B cell (primary cell): ENCODE results near the gene CRHR1. TPM values are rescaled to one million over a fixed set of nuclear protein-coding genes. Genes with fewer than 3 reads are reported as not detected.

Experiments used
- ATAC-seq: fragments of 200-7000 bp; cut with Tn5 transposase; one replicate; pipeline ENCODE4 v1.10.0; 2021; ENCODE audit warnings: low read depth, mild to moderate bottlenecking, moderate number of reproducible peaks, moderate library complexity
- CTCF ChIA-PET: fragments of 350-600 bp; sonication (Branson Sonifier 250); formaldehyde crosslinking; loops from one replicate; lab custom pipeline; 2021; ENCODE audit warnings: antibody characterized with exemption, inconsistent platforms; lab: Charles Lee
- POLR2A ChIA-PET: fragments of 350-600 bp; sonication (Branson Sonifier 250); formaldehyde crosslinking; loops from one replicate; lab custom pipeline; 2021; ENCODE audit warnings: antibody characterized with exemption; lab: Charles Lee
- DNase-seq: peaks from one replicate; pipeline ENCODE4 v3.0.0; 2013
- H2AFZ ChIP-seq: 2 replicates; pipeline ENCODE4 v1.6.1; 2012; ENCODE audit warnings: mild to moderate bottlenecking, low read depth, low read length; ENCODE audit not compliant: insufficient read depth, poor library complexity, severe bottlenecking
- H3K27ac ChIP-seq, 2 donors: 1 replicate in 1 of 2; 2 replicates in 1 of 2; pipeline ENCODE4 v1.5.1; 2012 to 2013; ENCODE audit warnings: low read length in 2 of 2, mild to moderate bottlenecking in 2 of 2, moderate library complexity in 1 of 2
- H3K27me3 ChIP-seq, 4 experiments: fragments of 200-600 bp in 1 of 4; sonication (generic) in 1 of 4; replicated peaks in 1 of 4; 1 replicate in 2 of 4; 2 replicates in 2 of 4; pipeline versions ENCODE4 v1.6.1 to v1.7.0; 2013 to 2016; ENCODE audit warnings: low read length in 3 of 4, mild to moderate bottlenecking in 2 of 4, mixed read lengths in 1 of 4, moderate library complexity in 1 of 4; ENCODE audit not compliant: insufficient read depth in 4 of 4, control insufficient read depth in 3 of 4; ENCODE audit errors: control extremely low read depth in 1 of 4
- H3K36me3 ChIP-seq, 2 experiments: replicated peaks in 1 of 2; 1 replicate in 1 of 2; 2 replicates in 1 of 2; pipeline versions ENCODE4 v1.6.1 to v1.7.1; 2013; ENCODE audit warnings: low read length in 1 of 2; ENCODE audit not compliant: insufficient read depth in 2 of 2, control insufficient read depth in 1 of 2; ENCODE audit errors: control extremely low read depth in 1 of 2, extremely low read depth in 1 of 2
- H3K4me1 ChIP-seq, 2 donors: fragments of 200-600 bp in 1 of 2; sonication (generic) in 1 of 2; 1 replicate in 1 of 2; 2 replicates in 1 of 2; pipeline versions ENCODE4 v1.5.1 to v1.6.1; 2013 to 2017; ENCODE audit warnings: low read length in 2 of 2; ENCODE audit not compliant: control insufficient read depth in 2 of 2, insufficient read depth in 2 of 2
- H3K4me2 ChIP-seq: replicated peaks from 2 replicates; pipeline ENCODE3; 2012; ENCODE audit warnings: mild to moderate bottlenecking, low read depth, low read length; ENCODE audit not compliant: poor library complexity, severe bottlenecking
- H3K4me3 ChIP-seq, 5 experiments: fragments of 200-600 bp in 1 of 5; sonication (generic) in 1 of 5; 1 replicate in 3 of 5; 2 replicates in 2 of 5; pipeline versions ENCODE4 v1.5.1 to v1.7.0; 2011 to 2016; ENCODE audit warnings: low read length in 4 of 5, mild to moderate bottlenecking in 4 of 5, low read depth in 2 of 5, control low read depth in 1 of 5, moderate library complexity in 1 of 5; ENCODE audit not compliant: insufficient read depth in 1 of 5; ENCODE audit errors: control extremely low read depth in 1 of 5, extremely low read depth in 1 of 5
- H3K79me2 ChIP-seq: fragments of 200-600 bp; sonication (generic); one replicate; pipeline ENCODE4 v1.6.0; 2016; ENCODE audit warnings: low read length; ENCODE audit not compliant: control insufficient read depth, insufficient read depth
- H3K9ac ChIP-seq: fragments of 200-600 bp; sonication (generic); 2 replicates; pipeline ENCODE4 v1.6.1; 2017; ENCODE audit warnings: mild to moderate bottlenecking, low read length, moderate library complexity
- H3K9me3 ChIP-seq, 3 donors: one replicate each; pipeline versions ENCODE4 v1.6.1 to v1.7.1; 2013; ENCODE audit warnings: low read length in 2 of 3; ENCODE audit not compliant: control insufficient read depth in 2 of 3, insufficient read depth in 1 of 3; ENCODE audit errors: control extremely low read depth in 1 of 3
- H4K20me1 ChIP-seq: 2 replicates; pipeline ENCODE4 v1.6.0; 2012; ENCODE audit warnings: mild to moderate bottlenecking, low read length; ENCODE audit not compliant: insufficient read depth, control insufficient read depth, poor library complexity, severe bottlenecking
- H3K27ac Mint-ChIP-seq: one replicate; pipeline ENCODE4 v1.8.0; 2021; ENCODE audit warnings: mixed read lengths
- H3K27me3 Mint-ChIP-seq: one replicate; pipeline ENCODE4 v1.8.0; 2021; ENCODE audit warnings: mixed read lengths
- H3K4me1 Mint-ChIP-seq: one replicate; pipeline ENCODE4 v1.8.0; 2021; ENCODE audit warnings: mixed read lengths
- H3K4me3 Mint-ChIP-seq: one replicate; pipeline ENCODE4 v1.8.0; 2021; ENCODE audit warnings: mixed read lengths
- H3K9me3 Mint-ChIP-seq: one replicate; pipeline ENCODE4 v1.8.0; 2022; ENCODE audit warnings: mixed read lengths; ENCODE audit not compliant: insufficient read depth
- CTCF ChIP-seq: fragments of 200-600 bp; IDR thresholded peaks from one replicate; pipeline ENCODE4 v1.8.0; 2022; ENCODE audit warnings: antibody characterized with exemption, mild to moderate bottlenecking
- EZH2 ChIP-seq: IDR thresholded peaks from 2 replicates; pipeline ENCODE4 v1.6.1; 2012; ENCODE audit warnings: borderline replicate concordance, low read depth, mild to moderate bottlenecking, moderate library complexity, low read length; ENCODE audit not compliant: insufficient read depth, poor library complexity, severe bottlenecking
- WGBS: methylation state at CpG from one replicate; pipeline ENCODE4 v1.1.5; 2013; ENCODE audit warnings: missing lambda C conversion rate; ENCODE audit not compliant: insufficient coverage; 5-methylcytosine and 5-hydroxymethylcytosine counted together
- intact Hi-C: fragments of 100-400 bp; cut with micrococcal nuclease; formaldehyde crosslinking; loops from one replicate; pipeline ENCODE4 v1.10.0; 2022
- polyA plus RNA-seq: library from polyadenylated mRNA; depleted of rRNA; stranded (reverse); fragments of >200 nt; gene quantifications from 2 replicates; pipeline ENCODE4 v1.2.3, GENCODE V29; 2012
- total RNA-seq, 2 donors: library from RNA; stranded (reverse); fragments of 120-200 nt in 1 of 2; gene quantifications; 1 replicate in 1 of 2; 2 replicates in 1 of 2; pipeline versions ENCODE4 v1.2.3 to v1.2.4, GENCODE V29; 2013 to 2022

Gene CRHR1
- total and polyA plus RNA-seq, 2 donors (not counting 1 experiment from before 2014, with no cell fraction given) = not detected

DNA sequence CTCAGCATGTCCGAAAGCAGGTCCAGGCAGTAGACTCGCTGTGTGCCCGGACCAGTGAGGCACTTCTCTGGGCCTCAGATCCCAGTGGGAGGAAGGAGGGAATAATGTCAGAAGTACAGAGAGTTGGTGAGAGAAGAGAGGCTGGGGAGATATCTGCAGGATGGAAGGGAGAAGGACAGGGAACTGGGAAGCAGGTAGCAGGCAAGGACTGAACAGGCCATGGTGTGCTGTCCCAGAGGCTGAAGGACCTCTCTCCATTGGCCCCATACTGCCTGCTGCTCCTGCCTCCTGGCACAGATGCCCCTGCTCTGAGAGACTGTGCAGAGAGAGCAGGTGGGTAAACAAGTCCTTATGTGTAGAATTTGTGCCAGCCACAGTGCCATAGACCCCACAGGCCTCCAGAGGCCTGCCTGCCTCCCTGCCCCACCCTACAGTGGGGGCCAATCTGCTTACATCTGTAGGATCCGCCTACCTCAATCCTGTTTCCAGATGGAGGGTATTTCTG, 34.2 kb upstream of the CRHR1 start:
- Mint-ChIP-seq H3K9me3 (no peaks in the 10 kb centered on the region), H3K27ac (no peak overlapping the region), H3K27me3 (peaks cover 45% of the 10 kb centered on the region), H3K4me1 (no peaks in the 10 kb centered on the region), H3K4me3 (no peak overlapping the region)
- ChIA-PET POLR2A (no interaction called here), CTCF (no interaction called here)
- Histone ChIP-seq H4K20me1 (no peaks in the 10 kb centered on the region), H3K9ac (no peak overlapping the region), H3K9me3 (no peaks in the 10 kb centered on the region), H3K4me1 (no peaks in the 10 kb centered on the region), H3K27ac (no peak overlapping the region), H2AFZ (no peak overlapping the region), H3K36me3 (no peaks in the 10 kb centered on the region), H3K79me2 (no peaks in the 10 kb centered on the region), H3K4me3 (no peak overlapping the region), H3K4me2 (no peak overlapping the region), H3K27me3 (peaks cover 0 to 11% (median 1%) of the 10 kb centered on the region in 4 experiments)
- no peak for ATAC-seq
- WGBS = 98% methylated on average over 3 of the region's 4 CpGs
- TF ChIP-seq CTCF (no peak), EZH2 (no peak)
- DNase-seq = no peak
- intact Hi-C loops = no loop called here

DNA sequence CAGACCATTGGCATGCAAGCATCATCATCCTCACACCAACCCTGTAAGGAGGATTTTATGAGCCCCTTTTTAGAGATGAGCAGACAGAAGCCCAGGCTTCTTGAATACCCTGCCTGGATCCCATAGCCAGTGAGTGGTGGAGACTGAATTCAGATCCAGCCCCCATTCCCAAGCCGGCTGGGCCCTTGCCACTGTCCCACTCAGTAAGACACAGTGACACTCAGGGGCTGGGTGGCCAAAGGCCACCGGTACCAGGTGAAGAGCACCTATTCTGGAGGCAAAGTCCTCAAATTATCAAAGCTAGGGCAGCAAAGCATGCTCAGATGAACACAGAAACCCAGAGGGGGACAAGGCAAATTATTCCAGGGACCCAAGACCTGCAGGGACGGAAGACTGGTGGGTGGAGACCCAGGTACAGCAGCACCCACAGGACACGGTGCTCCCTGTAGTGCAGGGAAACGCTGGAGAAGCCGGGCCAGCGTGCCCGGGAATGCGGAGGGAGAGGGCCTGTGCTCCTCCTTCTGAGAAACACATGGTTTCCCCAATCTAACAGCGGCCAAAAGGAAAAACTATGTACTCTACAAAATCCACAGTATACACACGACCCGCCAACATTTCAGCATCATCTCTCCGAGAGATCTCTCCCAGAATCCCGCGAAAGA, 33.2 kb upstream of the CRHR1 start:
- Mint-ChIP-seq H3K9me3 (no peaks in the 10 kb centered on the region), H3K4me1 (no peaks in the 10 kb centered on the region), H3K27ac (no peak overlapping the region), H3K4me3 (no peak overlapping the region), H3K27me3 (peaks cover 49% of the 10 kb centered on the region)
- TF ChIP-seq EZH2 (no peak), CTCF (no peak)
- ChIA-PET CTCF (no interaction called here), POLR2A (no interaction called here)
- Histone ChIP-seq H3K79me2 (no peaks in the 10 kb centered on the region), H3K27me3 (peaks cover 0 to 15% (median 1%) of the 10 kb centered on the region in 4 experiments), H3K9me3 (no peaks in the 10 kb centered on the region), H4K20me1 (no peaks in the 10 kb centered on the region), H2AFZ (no peak overlapping the region), H3K36me3 (no peaks in the 10 kb centered on the region), H3K27ac (no peak overlapping the region), H3K9ac (no peak overlapping the region), H3K4me2 (no peak overlapping the region), H3K4me3 (no peak overlapping the region), H3K4me1 (no peaks in the 10 kb centered on the region)
- DNase-seq (no peak), ATAC-seq (no peak)
- intact Hi-C loops = no loop called here
- WGBS = 89% methylated on average over 11 of the region's 15 CpGs
